Esophagus (tissue), 2 donors: ENCODE results near the gene SLFN5. TPM values are rescaled to one million over a fixed set of nuclear protein-coding genes. Genes with fewer than 3 reads are reported as not detected.

Experiments
- H3K27ac ChIP-seq, 2 donors: one replicate each; pipeline ENCODE4 v1.5.1; 2013; ENCODE audit warnings: low read depth in 2 of 2, mild to moderate bottlenecking in 2 of 2, inconsistent platforms in 1 of 2, low read length in 1 of 2, moderate library complexity in 1 of 2
- H3K27me3 ChIP-seq, 2 donors: one replicate each; pipeline ENCODE4 v1.6.1; 2013; ENCODE audit warnings: low read length in 2 of 2, control low read depth in 1 of 2, mild to moderate bottlenecking in 1 of 2; ENCODE audit not compliant: insufficient read depth in 2 of 2, control insufficient read depth in 1 of 2
- H3K36me3 ChIP-seq, 2 donors: one replicate each; pipeline ENCODE4 v1.6.1; 2013; ENCODE audit warnings: low read length in 1 of 2; ENCODE audit not compliant: control insufficient read depth in 2 of 2, insufficient read depth in 2 of 2
- H3K4me1 ChIP-seq, 2 donors: one replicate each; pipeline ENCODE4 v1.6.1; 2013; ENCODE audit warnings: low read length in 1 of 2; ENCODE audit not compliant: control insufficient read depth in 2 of 2, insufficient read depth in 2 of 2
- H3K4me3 ChIP-seq, 2 donors: one replicate each; pipeline ENCODE4 v1.5.1; 2013; ENCODE audit warnings: low read length in 2 of 2, mild to moderate bottlenecking in 2 of 2, low read depth in 1 of 2, moderate library complexity in 1 of 2
- H3K9me3 ChIP-seq, 2 donors: one replicate each; pipeline ENCODE4 v1.6.1; 2013; ENCODE audit warnings: mild to moderate bottlenecking in 2 of 2, low read depth in 1 of 2, low read length in 1 of 2, moderate library complexity in 1 of 2; ENCODE audit not compliant: control insufficient read depth in 2 of 2, insufficient read depth in 1 of 2
- WGBS, 2 donors: extraction: QIAGEN DNeasy Blood & Tissue Kit; methylation state at CpG; one replicate each; pipeline ENCODE4 v1.1.7; 2013; 5-methylcytosine and 5-hydroxymethylcytosine counted together
- polyA plus RNA-seq, 2 donors: library from polyadenylated mRNA; stranded (reverse); fragments of 200-250 nt; gene quantifications; one replicate each; pipeline ENCODE4 v1.2.3, GENCODE V29; 2013
- donor health status: healthy with polysubstance abuse.
- donor health status: Bipolar disorder and iron deficiency.

SLFN5 gene
- polyA plus RNA-seq, 2 donors = 2.8 to 3.1 TPM

DNA sequence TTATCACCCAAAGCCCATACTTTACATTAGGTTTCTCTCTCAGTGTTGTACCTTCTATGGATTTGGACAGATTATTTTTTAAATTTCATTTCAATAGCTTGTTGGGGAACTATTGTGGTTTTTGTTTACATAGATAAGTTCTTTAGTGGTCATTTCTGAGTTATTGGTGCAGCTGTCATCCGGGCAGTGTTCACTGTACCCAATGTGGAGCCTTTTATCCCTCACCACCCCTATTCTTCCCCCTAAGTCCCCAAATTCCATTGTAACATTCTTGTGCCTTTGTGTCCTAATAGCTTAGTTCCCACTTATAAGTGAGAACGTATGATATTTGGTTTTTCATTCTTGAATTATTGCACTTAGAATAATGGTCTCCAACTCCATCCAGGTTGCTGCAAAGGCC lies 73.1 kb downstream of the SLFN5 start:
- H3K36me3 ChIP-seq = no peaks in the 10 kb centered on the region
- 84 to 88% methylated on average over 2 of the region's 2 CpGs for WGBS, 2 donors
- H3K27me3 ChIP-seq = no peaks in the 10 kb centered on the region
- no peak overlapping the region for H3K4me3 ChIP-seq
- H3K4me1 ChIP-seq = peaks cover 0 to 11% of the 10 kb centered on the region in 2 donors
- no peaks in the 10 kb centered on the region for H3K9me3 ChIP-seq
- no peak overlapping the region for H3K27ac ChIP-seq

GRCh38 chr17:35322749-35323148 lies 79.9 kb downstream of the SLFN5 start:
- Histone ChIP-seq H3K4me3 (no peak overlapping the region), H3K9me3 (no peaks in the 10 kb centered on the region), H3K27me3 (no peaks in the 10 kb centered on the region), H3K36me3 (no peaks in the 10 kb centered on the region), H3K27ac (no peak overlapping the region), H3K4me1 (no peaks in the 10 kb centered on the region)
- 85 to 97% methylated on average over 1 of the region's 1 CpG for WGBS, 2 donors

Other genes starting within 250 kb of the SLFN5 start
- gene RFFL, start 179.4 kb upstream of the SLFN5 start, polyA plus RNA-seq = 10 to 100 TPM; 13.0 to 18.1 TPM
- gene RAD51D, start 123.2 kb upstream of the SLFN5 start, polyA plus RNA-seq = 1 to 10 TPM; 2.7 to 3.8 TPM
- gene FNDC8, start 121.5 kb upstream of the SLFN5 start, polyA plus RNA-seq = under 1 TPM; 0.02 to 0.10 TPM
- gene NLE1, start 100.8 kb upstream of the SLFN5 start, polyA plus RNA-seq = 1 to 10 TPM; 3.8 to 8.7 TPM
- gene UNC45B, start 95.3 kb upstream of the SLFN5 start, polyA plus RNA-seq = under 1 TPM; 0.01 to 0.02 TPM
- gene SLC35G3, start 48.7 kb upstream of the SLFN5 start, polyA plus RNA-seq = not detected
- 1 to 10 TPM; 2.7 to 3.0 TPM for gene SLFN11, start 130.5 kb downstream of the SLFN5 start, polyA plus RNA-seq
- gene SLFN12, start 189.4 kb downstream of the SLFN5 start, polyA plus RNA-seq = 1 to 10 TPM; 1.9 to 2.0 TPM
- gene SLFN13, start 205.7 kb downstream of the SLFN5 start, polyA plus RNA-seq = 1 to 10 TPM; 3.7 to 6.0 TPM